GM12878 (cell line): Measurements from ENCODE around the gene PLCG1. TPM values are rescaled to one million over a fixed set of nuclear protein-coding genes. Genes with fewer than 3 reads are reported as not detected.

Experiments
- ATF7 ChIP-seq: fragments of 450-650 bp; IDR thresholded peaks from 2 replicates; pipeline ENCODE4 v1.6.1; 2016; ENCODE audit warnings: low read depth, mild to moderate bottlenecking
- BHLHE40 ChIP-seq, 2 experiments: fragments of 450-650 bp in 1 of 2; IDR thresholded peaks; 2 replicates each; pipeline ENCODE4 v1.6.1; 2011 to 2017; ENCODE audit warnings: low read depth in 2 of 2, borderline replicate concordance in 1 of 2, improper control_type of control experiment in 1 of 2, low read length in 1 of 2, mild to moderate bottlenecking in 1 of 2
- BMI1 ChIP-seq: fragments of 450-650 bp; IDR thresholded peaks from 2 replicates; pipeline ENCODE4 v1.6.1; 2016; ENCODE audit warnings: mild to moderate bottlenecking, moderate library complexity, borderline replicate concordance
- CBFB ChIP-seq: IDR thresholded peaks from 2 replicates; pipeline ENCODE4 v1.6.1; 2016; ENCODE audit warnings: antibody characterized with exemption, low read depth
- CEBPB ChIP-seq, 2 experiments: fragments of 150-350 bp in 1 of 2; IDR thresholded peaks; 2 replicates each; pipeline ENCODE4 v1.6.1; 2012 to 2014; ENCODE audit warnings: low read depth in 2 of 2, low read length in 2 of 2, borderline replicate concordance in 1 of 2, inconsistent platforms in 1 of 2
- CHD4 ChIP-seq: fragments of 200-600 bp; sonication (generic); IDR thresholded peaks from 2 replicates; pipeline ENCODE4 v1.6.1; 2016; ENCODE audit warnings: mild to moderate bottlenecking
- CREB1 ChIP-seq: IDR thresholded peaks from 2 replicates; pipeline ENCODE4 v1.6.1; 2012; ENCODE audit warnings: low read depth, mild to moderate bottlenecking, inconsistent platforms
- CREM ChIP-seq: IDR thresholded peaks from 2 replicates; pipeline ENCODE4 v1.6.1; 2014; ENCODE audit warnings: antibody characterized with exemption, low read depth
- DPF2 ChIP-seq: fragments of 450-650 bp; IDR thresholded peaks from 2 replicates; pipeline ENCODE4 v1.6.1; 2017; ENCODE audit warnings: mild to moderate bottlenecking
- FOXK2 ChIP-seq: fragments of 450-650 bp; IDR thresholded peaks from 2 replicates; pipeline ENCODE4 v1.6.1; 2017; ENCODE audit warnings: mild to moderate bottlenecking, moderate library complexity
- HDGF ChIP-seq: fragments of 450-650 bp; IDR thresholded peaks from 2 replicates; pipeline ENCODE4 v1.6.1; 2016; ENCODE audit warnings: antibody characterized with exemption
- KLF5 ChIP-seq: fragments of 450-650 bp; IDR thresholded peaks from 2 replicates; pipeline ENCODE4 v1.6.1; 2014; ENCODE audit warnings: mild to moderate bottlenecking; ENCODE audit not compliant: partially characterized antibody
- NR2F1 ChIP-seq: fragments of 450-650 bp; conservative IDR thresholded peaks from 2 replicates; pipeline ENCODE4 v1.6.1; 2017; ENCODE audit warnings: mild to moderate bottlenecking
- POLR2A ChIP-seq: IDR thresholded peaks from 2 replicates; pipeline ENCODE4 v1.6.1; 2011; ENCODE audit warnings: low read depth, mild to moderate bottlenecking, low read length
- RB1 ChIP-seq: fragments of 450-650 bp; formaldehyde crosslinking; IDR thresholded peaks from 2 replicates; pipeline ENCODE4 v1.6.1; 2017; ENCODE audit warnings: mild to moderate bottlenecking, borderline replicate concordance
- SIN3A ChIP-seq: IDR thresholded peaks from 2 replicates; pipeline ENCODE4 v1.6.1; 2012; ENCODE audit warnings: low read depth, low read length, improper control_type of control experiment
- SPI1 ChIP-seq: IDR thresholded peaks from 2 replicates; pipeline ENCODE4 v1.6.1; 2011; ENCODE audit warnings: low read depth, mild to moderate bottlenecking, low read length, moderate library complexity, borderline replicate concordance; ENCODE audit not compliant: insufficient read depth
- SRF ChIP-seq, 2 experiments: IDR thresholded peaks; 2 replicates each; pipeline ENCODE4 v1.6.1; 2011; ENCODE audit warnings: low read depth in 2 of 2, low read length in 2 of 2, mild to moderate bottlenecking in 1 of 2, moderate library complexity in 1 of 2
- STAT3 ChIP-seq: IDR thresholded peaks from 2 replicates; pipeline ENCODE4 v1.6.1; 2011; ENCODE audit warnings: low read depth, low read length, improper control_type of control experiment
- TBL1XR1 ChIP-seq: IDR thresholded peaks from 2 replicates; pipeline ENCODE4 v1.6.1; 2012; ENCODE audit warnings: low read depth, low read length, improper control_type of control experiment
- WRNIP1 ChIP-seq: IDR thresholded peaks from 2 replicates; pipeline ENCODE4 v1.6.1; 2011; ENCODE audit warnings: low read depth, low read length, improper control_type of control experiment, borderline replicate concordance
- ZBED1 ChIP-seq: IDR thresholded peaks from 2 replicates; pipeline ENCODE4 v1.6.1; 2016; ENCODE audit warnings: borderline replicate concordance
- ZNF217 ChIP-seq: fragments of 450-650 bp; IDR thresholded peaks from 2 replicates; pipeline ENCODE4 v1.6.1; 2017; ENCODE audit warnings: antibody characterized with exemption, mild to moderate bottlenecking
- ZNF274 ChIP-seq: IDR thresholded peaks from one replicate; pipeline ENCODE4 v1.8.0; 2011; ENCODE audit not compliant: insufficient read length, insufficient read depth
- polyA plus RNA-seq, 11 experiments: library from polyadenylated mRNA; depleted of rRNA in 4 of 11; unstranded in 6 of 11; stranded (reverse) in 5 of 11; fragments of >200 nt; fragmentation: Nextera tagmentation in 4 of 11; fragmentation: Illumina TruSeq in 1 of 11; extraction: Ambion mirVana in 4 of 11; extraction: Trizol in 1 of 11; gene quantifications; 1 replicate in 1 of 11; 2 replicates in 10 of 11; pipeline versions ENCODE4 v1.2.1 to v1.2.3, GENCODE V29; 2011 to 2016; ENCODE audit warnings: inconsistent platforms in 2 of 11, missing spikeins in 2 of 11, low read depth in 1 of 11
- total RNA-seq, 4 experiments: library from RNA; depleted of rRNA in 3 of 4; stranded (reverse); fragments of >200 nt in 3 of 4; fragmentation: Illumina TruSeq in 1 of 4; extraction: Trizol in 1 of 4; gene quantifications; 2 replicates each; pipeline versions ENCODE4 v1.2.1 to v1.2.3, GENCODE V29; 2013 to 2021
- TF ChIP-seq, protein P1 (sequence below): fragments of 450-650 bp; IDR thresholded peaks from 2 replicates; pipeline ENCODE4 v1.6.1; 2014; ENCODE audit warnings: mild to moderate bottlenecking
- TF ChIP-seq, protein P2 (sequence below): IDR thresholded peaks from 2 replicates; pipeline ENCODE4 v1.6.1; 2012; ENCODE audit warnings: low read depth, low read length, improper control_type of control experiment
- TF ChIP-seq, protein P3 (sequence below): fragments of 450-650 bp; IDR thresholded peaks from 2 replicates; pipeline ENCODE4 v1.6.1; 2017; ENCODE audit warnings: low read depth, mild to moderate bottlenecking, moderate library complexity
- TF ChIP-seq, protein P4 (sequence below): fragments of 150-350 bp; IDR thresholded peaks from 2 replicates; pipeline ENCODE4 v1.6.1; 2016; ENCODE audit warnings: low read depth, low read length

Gene PLCG1
- total and polyA plus RNA-seq, 10 of the 15 experiments (the other 5 are each of a cell fraction or from before 2014, with no cell fraction given) = 2.6 to 114 (median 45.3) TPM

DNA sequence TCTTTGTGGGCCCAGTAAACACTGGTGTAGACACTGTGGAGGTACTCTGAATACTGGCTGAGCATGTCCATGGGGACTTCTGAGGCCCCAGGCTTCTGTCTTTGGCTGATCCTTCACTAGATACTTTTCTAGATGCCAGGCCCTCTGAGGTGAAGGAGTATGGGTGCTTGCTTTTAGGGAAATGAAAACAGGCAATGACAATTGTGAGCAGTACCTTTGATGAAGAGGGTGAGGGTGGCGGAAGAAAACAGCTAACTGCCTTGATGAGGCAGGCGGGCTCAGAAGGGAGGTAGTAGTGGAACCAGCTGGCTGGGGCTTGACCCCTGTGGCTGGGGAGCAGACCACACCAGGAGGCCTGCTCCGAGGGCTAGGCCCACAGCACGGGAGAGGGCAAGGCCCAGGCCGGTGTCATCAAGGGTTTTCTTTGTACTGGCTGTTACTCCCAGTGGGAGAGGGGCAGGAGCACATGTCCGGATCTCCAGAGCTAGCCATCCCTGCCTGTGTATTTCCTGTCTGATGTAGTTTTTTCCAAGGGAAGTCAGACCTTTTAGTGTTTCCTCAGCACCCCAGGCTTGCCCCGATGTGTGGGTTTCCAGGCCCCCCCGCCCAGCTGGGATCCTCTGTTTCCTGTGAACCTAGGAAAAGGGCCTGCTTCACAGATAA, 3.9 kb downstream of the PLCG1 start (continued):
- TF ChIP-seq, protein P1, sequence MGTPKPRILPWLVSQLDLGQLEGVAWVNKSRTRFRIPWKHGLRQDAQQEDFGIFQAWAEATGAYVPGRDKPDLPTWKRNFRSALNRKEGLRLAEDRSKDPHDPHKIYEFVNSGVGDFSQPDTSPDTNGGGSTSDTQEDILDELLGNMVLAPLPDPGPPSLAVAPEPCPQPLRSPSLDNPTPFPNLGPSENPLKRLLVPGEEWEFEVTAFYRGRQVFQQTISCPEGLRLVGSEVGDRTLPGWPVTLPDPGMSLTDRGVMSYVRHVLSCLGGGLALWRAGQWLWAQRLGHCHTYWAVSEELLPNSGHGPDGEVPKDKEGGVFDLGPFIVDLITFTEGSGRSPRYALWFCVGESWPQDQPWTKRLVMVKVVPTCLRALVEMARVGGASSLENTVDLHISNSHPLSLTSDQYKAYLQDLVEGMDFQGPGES = no peak
- 0 out of 2 replicates have a peak, but pooled peaks have one; percentile 20 for TF ChIP-seq TBL1XR1
- no peak for TF ChIP-seq CEBPB (IDR thresholded peaks at IDR 0.05; ENCODE audit: borderline replicate concordance in 1 of 2, low read depth in 2 of 2, low read length in 2 of 2)
- TF ChIP-seq CREB1 = no peak
- no peak for TF ChIP-seq CREM
- TF ChIP-seq, protein P2, sequence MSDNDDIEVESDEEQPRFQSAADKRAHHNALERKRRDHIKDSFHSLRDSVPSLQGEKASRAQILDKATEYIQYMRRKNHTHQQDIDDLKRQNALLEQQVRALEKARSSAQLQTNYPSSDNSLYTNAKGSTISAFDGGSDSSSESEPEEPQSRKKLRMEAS = no peak
- no peak for TF ChIP-seq ZNF274
- TF ChIP-seq CBFB = no peak
- TF ChIP-seq FOXK2 = no peak; the same call in 1 of the 2 replicates
- peak; percentile 99 for TF ChIP-seq NR2F1
- peak; percentile 28 to 76; a peak in 3 of 4 replicates for TF ChIP-seq BHLHE40 (IDR thresholded peaks at IDR 0.05; ENCODE audit: borderline replicate concordance in 1 of 2, low read depth in 2 of 2, low read length in 1 of 2)
- TF ChIP-seq SRF (IDR thresholded peaks at IDR 0.05; ENCODE audit: low read depth in 2 of 2, low read length in 2 of 2) = no peak
- TF ChIP-seq STAT3 = no peak
- no peak for TF ChIP-seq POLR2A
- no peak for TF ChIP-seq RB1
- TF ChIP-seq, protein P3, sequence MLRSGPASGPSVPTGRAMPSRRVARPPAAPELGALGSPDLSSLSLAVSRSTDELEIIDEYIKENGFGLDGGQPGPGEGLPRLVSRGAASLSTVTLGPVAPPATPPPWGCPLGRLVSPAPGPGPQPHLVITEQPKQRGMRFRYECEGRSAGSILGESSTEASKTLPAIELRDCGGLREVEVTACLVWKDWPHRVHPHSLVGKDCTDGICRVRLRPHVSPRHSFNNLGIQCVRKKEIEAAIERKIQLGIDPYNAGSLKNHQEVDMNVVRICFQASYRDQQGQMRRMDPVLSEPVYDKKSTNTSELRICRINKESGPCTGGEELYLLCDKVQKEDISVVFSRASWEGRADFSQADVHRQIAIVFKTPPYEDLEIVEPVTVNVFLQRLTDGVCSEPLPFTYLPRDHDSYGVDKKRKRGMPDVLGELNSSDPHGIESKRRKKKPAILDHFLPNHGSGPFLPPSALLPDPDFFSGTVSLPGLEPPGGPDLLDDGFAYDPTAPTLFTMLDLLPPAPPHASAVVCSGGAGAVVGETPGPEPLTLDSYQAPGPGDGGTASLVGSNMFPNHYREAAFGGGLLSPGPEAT = no peak
- TF ChIP-seq SPI1 = peak; percentile 65; the same call in 1 of the 2 replicates
- TF ChIP-seq DPF2 = peak; percentile 46; the same call in 1 of the 2 replicates
- no peak for TF ChIP-seq WRNIP1
- no peak for TF ChIP-seq ATF7
- TF ChIP-seq KLF5 = no peak
- TF ChIP-seq ZBED1 = no peak
- TF ChIP-seq, protein P4, sequence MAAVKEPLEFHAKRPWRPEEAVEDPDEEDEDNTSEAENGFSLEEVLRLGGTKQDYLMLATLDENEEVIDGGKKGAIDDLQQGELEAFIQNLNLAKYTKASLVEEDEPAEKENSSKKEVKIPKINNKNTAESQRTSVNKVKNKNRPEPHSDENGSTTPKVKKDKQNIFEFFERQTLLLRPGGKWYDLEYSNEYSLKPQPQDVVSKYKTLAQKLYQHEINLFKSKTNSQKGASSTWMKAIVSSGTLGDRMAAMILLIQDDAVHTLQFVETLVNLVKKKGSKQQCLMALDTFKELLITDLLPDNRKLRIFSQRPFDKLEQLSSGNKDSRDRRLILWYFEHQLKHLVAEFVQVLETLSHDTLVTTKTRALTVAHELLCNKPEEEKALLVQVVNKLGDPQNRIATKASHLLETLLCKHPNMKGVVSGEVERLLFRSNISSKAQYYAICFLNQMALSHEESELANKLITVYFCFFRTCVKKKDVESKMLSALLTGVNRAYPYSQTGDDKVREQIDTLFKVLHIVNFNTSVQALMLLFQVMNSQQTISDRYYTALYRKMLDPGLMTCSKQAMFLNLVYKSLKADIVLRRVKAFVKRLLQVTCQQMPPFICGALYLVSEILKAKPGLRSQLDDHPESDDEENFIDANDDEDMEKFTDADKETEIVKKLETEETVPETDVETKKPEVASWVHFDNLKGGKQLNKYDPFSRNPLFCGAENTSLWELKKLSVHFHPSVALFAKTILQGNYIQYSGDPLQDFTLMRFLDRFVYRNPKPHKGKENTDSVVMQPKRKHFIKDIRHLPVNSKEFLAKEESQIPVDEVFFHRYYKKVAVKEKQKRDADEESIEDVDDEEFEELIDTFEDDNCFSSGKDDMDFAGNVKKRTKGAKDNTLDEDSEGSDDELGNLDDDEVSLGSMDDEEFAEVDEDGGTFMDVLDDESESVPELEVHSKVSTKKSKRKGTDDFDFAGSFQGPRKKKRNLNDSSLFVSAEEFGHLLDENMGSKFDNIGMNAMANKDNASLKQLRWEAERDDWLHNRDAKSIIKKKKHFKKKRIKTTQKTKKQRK = no peak
- no peak for TF ChIP-seq ZNF217
- TF ChIP-seq HDGF = no peak
- TF ChIP-seq SIN3A = 0 out of 2 replicates have a peak, but pooled peaks have one; percentile 38
- no peak for TF ChIP-seq BMI1
- TF ChIP-seq CHD4 = no peak
